GM21529 (cell line): ENCODE data around the gene SUCLG1.
"Not testable (repeated sequence)": the region's sequence is repeated elsewhere in the genome, so short reads cannot be mapped to it uniquely, and the experiment has no call there.

Experiments used
- ATAC-seq: cut with Tn5 transposase; IDR thresholded peaks from one replicate; pipeline ENCODE4 v1.9.1; 2021; ENCODE audit not compliant: unreplicated experiment

SUCLG1 gene

GRCh38 chr2:84459018-84459943 lies at the start of gene SUCLG1:
Gene SUCLG1, minus strand, starts transcription at chr2:84459280. Its CDS starts 11 bp downstream, at chr2:84459269.
- peak; percentile 95 for ATAC-seq

DNA sequence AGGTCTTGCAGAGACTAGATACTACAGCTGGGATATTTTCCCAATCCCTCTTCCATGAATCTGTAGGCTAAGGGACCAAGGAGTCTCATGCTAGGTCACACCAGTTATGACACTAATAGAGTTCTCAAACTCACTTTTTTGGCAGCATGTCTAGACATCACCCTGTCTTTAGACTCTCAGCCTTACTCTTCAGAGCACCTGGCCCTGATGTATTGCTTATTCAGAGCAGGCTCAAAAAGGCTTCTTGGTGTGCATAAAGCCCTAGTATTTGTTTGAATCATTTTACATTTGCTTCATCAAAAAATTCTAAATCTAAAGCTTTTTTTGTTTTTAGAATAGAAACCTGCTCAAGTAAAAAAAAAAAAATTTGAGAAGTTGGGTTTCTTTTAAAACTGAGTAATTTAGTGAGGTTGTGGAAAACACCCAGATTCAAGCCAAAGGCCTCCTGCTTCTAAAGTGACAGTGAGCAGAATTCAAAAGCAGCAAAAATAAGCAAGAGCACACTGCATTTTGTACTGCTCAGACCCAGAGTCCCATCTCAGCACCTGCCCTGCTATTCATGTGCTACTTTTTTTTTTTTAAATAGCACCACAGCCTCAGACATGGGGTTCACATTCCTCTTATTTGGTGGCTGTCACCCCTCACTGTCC lies 39.2 kb upstream of the SUCLG1 start:
- ATAC-seq: no peak

DNA sequence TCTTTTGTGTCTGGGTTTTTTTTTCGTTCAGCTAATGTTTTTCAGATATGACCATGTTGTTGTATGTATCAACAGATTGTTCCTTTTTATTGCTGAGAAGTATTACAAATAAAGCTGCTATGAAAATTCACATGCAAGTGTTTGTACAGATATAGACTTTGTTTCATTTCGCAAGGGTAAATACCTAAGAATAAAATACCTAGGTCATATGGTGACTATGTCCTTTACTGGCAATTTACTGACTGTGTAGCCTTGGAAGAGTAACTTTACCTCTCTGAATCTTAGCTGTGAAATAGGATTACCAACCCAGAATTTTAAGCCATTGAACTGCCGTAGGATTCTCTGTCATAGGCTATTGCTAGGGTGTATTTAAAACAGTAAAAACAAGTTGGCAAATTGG lies 38.2 kb upstream of the SUCLG1 start:
- ATAC-seq: no peak

DNA sequence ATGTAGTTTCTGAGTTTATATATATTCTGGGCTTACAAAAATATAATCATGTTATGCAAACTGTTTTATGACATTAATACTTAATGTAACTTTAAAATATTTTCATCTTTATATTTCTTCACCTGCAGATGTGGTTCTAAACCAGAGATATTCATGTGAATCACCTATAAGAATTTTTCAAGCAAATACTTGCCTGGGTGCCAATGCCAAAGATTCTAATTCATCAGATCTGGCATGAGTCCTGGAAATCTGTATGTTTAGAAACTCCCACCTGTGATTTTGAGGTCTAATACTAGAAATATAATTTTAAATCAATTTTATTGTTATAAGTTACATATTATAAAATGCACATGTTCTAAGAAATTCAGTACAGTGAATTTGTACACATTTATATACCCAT lies 37.3 kb upstream of the SUCLG1 start:
- no peak for ATAC-seq

DNA sequence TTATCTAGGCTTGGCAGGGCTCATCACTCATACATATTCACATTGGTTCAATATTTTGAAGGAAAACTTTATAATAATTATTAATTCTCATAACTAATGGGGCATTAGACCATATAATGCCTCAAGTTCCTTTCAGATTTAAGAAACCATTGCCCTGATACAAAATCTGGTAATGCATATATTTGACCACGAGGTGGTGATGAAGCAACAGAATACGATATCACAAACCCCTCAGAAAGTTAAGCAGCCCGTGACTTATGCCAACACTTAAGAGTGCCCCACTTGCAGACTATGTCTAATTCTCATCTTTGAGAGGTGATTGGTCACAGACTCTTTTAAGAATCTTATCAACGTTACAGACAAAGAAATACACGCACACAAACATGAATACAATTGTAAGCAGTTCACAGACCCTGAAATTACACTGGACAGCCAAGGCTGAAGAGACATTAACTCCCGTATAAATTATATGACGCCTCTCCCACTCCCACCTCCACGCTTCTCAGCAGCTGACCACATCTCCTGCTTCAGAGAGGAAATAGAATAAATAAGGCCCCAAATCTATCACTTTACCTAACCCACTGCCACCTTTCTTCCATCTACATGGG lies 36.6 kb upstream of the SUCLG1 start:
- ATAC-seq: peak; percentile 78

DNA sequence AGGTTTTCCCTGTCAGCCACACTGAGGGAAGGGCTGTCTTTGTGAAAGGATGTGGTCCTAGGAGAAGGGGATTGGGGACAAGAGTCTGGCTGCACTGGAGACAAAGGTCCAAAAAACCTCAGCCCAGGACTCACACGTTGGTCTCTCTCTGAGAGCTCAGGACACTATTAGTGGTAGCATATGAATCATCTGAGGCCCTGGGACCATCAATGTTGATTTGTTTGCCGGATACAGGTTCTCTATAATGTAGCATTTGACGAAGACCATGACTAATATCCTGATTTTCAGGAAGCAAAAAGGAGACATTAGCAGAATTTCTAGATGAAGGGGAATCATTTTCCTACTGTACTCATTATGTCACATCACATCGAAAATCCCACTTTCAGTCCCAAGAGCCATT lies 35.0 kb upstream of the SUCLG1 start:
- no peak for ATAC-seq

DNA sequence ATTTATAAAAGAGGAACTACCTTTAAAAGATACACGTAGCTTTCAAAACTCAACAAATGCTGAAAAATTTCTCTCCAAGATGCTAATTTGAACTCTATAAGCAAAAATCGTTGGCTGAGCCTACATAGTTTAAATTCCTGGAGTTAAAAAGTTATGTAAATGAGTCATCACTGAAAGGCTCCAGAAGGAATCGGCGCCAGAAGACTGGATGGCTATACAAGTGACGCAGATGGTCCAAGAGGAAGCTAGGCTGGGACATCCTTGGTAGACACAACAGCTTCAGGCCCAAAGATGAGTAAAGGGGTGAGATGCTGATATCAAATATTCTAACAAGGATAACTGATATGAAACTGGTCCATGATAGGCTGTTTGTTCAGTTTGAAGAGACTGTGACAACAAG lies 34.4 kb upstream of the SUCLG1 start:
- ATAC-seq: no peak

DNA sequence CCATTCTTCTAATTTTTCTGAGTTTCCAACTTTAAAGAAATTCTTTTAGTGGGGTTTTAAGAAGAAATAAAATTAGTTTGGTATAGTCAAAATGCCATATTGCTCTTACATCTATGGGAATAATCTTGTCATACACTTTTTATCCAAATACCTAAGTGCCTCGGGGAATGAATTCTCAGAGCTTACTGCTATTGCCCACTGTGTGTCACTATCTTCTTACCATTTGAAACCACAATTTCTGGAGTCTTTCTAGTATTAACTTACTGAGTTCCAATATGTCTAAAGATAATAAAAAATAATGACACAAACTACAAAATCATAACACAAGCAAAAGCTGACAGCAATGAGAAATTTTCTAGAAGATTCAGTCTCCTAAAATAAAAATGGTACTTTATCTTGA lies 33.5 kb upstream of the SUCLG1 start:
- no peak for ATAC-seq

- no peak for ATAC-seq
Observed at GRCh38 chr2:84491741-84492140, 32.7 kb upstream of the SUCLG1 start.

DNA sequence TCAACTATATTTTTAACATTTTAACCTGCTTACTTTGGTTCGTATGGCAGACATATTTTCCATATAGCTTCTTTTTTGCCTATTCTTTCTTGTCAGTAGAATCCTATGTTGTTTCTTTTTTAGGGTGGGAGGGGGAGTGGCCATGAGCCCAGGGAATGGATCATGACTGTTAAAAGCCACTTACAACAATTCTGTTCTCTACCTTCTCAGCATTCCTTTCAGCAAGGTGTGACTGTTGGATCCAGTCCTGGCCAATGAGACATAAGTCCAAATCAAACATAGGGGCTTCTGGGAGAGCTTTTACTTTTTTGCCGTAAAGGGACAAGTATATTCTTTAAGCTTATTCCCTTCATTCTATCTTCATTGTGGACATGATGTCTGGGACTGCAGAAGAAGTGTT lies 32.2 kb upstream of the SUCLG1 start:
- ATAC-seq: no peak

DNA sequence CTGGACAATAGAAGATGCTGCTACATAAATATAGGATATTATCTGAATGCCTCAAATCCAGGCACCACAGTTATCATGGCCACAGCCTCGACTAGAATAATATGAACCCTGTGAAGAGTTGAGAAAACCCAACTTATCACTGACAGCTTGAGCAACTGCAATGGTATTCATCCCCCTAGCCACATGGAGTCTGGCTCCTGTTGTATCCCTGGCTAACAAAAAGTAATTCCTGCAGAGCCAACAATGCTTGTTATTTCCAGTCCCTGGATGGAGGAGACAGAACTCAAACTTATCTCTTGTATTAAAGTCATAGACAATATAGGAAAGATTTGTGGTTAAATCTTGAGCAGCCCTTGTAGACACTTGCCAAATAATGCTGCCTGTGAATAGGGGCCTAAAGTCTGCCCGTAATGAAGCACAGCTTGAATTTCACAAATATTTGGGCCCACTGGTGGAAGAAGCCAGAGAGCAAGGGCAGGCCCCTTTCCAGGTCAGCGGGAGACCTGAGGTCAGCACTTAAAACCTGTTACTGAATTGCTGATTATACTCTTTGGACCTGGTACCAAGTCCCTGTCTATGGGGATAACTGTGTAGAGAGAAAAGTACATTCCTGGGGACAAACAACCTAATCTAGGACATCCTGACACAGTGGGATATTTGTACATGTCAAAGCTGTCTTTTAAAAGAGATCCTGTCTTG lies 28.4 kb upstream of the SUCLG1 start:
- no peak for ATAC-seq

DNA sequence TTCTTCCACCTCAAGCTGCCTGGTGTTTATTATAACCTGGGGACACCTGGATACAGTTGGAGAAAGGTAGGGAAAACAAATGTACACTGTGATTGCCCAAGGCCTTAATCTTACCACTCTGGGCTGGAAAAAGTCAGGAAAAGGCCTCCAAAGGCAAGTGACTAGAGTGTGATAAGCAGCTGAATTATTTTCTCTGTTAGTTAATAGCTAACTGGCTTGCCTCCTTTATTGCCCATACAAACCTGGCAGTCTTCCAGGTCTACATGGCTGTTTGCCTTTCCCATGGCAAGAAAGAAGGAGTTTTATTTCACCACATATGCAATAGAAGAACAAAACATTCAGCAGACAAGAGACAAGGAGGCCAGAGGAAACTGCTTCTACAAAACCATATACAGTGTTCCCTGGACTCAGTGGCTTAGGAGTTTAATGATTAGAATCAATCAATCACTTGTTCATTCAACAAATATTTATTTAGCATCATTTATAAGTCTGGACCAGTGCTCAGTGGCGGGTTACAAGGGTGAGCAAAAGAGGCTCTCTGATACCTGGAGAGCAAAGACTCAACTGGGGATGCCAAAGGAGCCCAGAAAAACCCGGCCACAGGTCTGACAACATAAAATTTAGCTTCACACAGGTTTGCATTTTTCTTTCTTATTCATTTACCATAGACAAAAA lies 27.5 kb upstream of the SUCLG1 start:
- ATAC-seq: no peak

- ATAC-seq: no peak
Observed at GRCh38 chr2:84483320-84483719, 24.2 kb upstream of the SUCLG1 start.

DNA sequence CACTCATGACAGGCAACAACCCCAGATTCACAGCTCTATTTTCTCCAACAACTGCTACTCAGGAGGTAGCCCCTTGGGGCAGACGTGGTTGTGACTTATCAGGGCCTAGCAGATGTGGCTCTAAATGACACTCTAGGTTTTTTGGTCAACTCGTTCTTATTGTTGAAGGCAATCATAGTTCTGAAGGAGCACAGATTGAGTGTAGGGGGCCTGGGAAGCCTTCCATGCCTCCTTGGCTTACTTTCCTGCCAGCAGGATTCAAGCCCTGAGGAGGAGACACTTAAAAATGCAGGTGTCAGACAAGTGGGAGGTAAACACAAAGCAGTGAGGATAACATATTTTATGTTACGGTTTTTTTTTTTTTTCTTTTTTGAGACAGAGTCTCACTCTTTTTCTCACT lies 23.5 kb upstream of the SUCLG1 start:
- no peak for ATAC-seq

DNA sequence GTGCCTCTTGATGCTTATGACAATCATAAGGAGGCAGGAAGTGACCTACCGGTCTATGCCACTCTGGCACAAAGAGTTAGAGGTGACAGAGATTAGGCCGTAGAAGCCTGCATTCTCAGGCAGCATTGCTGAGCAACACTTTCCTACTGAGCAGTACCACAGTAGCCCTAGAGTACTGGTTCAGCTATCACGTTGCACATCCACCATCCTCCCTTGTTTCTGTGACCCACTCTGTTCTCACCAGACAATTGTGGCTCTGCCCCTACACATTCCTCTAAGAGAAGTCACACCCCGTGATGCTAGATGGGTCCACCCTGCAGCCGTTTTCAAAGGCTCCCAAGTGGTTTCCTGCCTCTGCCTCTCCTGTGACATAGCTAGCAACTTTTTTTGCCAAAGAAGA lies 22.6 kb upstream of the SUCLG1 start:
- ATAC-seq: no peak

DNA sequence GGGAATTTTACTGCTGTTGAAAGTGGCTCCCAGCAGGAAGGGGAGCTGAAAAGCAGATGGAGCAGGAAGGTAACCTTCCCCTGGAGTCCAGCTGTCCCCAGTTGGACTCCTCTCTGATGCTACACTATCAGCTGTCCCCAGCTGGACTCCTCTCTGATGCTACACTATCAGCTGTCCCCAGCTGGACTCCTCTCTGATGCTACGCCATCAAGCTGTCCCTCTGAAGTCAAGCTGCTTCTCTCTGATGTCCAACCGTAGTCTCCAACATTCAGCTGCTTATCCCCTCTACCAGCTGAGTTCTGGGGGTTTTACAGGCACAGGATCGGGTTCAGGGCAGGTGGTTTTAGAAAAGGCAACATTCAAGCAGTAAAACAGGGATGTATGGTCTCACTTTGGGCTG lies 19.8 kb upstream of the SUCLG1 start:
- ATAC-seq: no peak

DNA sequence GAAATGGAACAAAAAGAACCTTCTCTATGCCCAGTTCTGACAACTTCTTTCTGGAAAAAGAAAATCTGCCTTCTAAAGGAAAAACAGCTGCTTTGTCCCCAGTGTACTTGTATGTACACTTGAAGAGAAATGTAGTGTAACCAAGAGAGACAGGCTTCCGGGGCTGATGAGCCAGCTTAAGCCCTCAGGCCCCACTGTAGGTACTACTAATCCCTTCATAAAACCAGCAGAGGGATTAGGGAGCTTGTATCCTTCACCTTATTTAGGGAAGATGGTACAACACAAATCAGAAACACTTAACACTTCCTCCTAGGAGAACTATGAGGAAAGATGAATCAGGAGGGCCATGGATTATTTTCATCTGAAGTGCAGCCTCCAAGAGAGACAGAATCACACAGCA lies 18.8 kb upstream of the SUCLG1 start:
- ATAC-seq: no peak

GRCh38 chr2:84474176-84474575 lies 15.1 kb upstream of the SUCLG1 start:
- no peak for ATAC-seq

DNA sequence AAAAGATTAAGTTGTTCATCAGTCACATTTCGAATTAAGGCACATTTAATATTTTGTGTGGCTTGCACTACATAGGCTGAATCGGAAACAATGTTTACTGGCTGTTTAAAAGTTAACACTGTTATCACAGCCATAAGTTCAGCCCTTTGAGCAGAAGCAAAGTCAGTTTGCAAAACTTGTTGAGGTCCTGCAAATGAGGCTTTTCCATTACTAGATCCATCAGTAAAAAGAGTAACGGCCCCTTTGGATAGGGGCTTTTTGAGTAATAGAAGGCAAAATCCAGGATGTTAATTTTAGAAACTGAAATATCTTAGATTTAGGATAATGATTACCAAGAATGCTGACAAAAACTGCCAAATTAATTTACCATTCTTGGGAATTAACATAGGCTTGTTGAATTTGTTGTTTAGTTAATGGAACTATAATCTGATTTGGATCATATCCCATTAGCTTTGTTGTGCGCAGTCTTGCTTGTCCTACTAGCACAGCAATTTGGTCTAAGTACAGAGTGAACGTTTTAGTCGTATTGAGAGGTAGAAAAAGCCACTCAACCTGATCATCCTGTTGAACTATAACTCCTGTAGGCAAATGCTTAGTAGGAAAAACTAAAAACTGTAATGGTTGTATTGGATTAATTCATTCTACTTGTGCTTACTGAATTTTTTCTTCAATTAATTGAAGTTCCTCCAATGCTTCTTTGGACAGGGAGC lies 13.9 kb upstream of the SUCLG1 start:
- no peak for ATAC-seq

DNA sequence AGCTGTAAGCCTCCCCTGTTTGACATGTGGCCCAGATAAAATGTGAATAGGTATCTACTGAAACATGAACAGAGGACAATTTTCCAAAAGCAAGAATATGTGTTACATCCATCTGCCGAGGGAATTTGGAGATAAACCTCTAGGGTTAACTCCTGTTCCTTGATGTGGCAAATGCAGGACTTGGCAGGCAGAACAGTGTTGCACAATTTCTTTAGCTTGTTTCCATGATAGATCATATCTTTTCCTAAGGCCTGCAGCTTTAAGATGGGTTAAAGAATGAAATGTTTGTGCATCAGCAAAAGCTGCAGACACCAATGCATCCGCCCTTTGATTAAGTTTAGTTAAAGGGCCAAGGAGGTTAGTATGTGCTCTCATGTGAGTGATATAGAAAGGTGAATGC lies 13.3 kb upstream of the SUCLG1 start:
- ATAC-seq: not testable (repeated sequence)
